OCI-LY3 (cell line): ENCODE data around the gene KLRF2.

Source experiments
- EZH2phosphoT487 ChIP-seq: fragments of 200-600 bp; shearing (Covaris generic); IDR thresholded peaks from 2 replicates; pipeline ENCODE4 v1.6.1; 2018; ENCODE audit warnings: antibody characterized with exemption, mixed run types, low read depth
- TF ChIP-seq, protein P1 (sequence below): fragments of 200-600, 300-600 bp; sonication (generic); IDR thresholded peaks from 2 replicates; pipeline ENCODE4 v1.5.1; 2014; ENCODE audit warnings: antibody characterized with exemption, low read length, low read depth

GRCh38 chr12:9895215-9895971, 14.1 kb downstream of the KLRF2 start:
- TF ChIP-seq, protein P1, sequence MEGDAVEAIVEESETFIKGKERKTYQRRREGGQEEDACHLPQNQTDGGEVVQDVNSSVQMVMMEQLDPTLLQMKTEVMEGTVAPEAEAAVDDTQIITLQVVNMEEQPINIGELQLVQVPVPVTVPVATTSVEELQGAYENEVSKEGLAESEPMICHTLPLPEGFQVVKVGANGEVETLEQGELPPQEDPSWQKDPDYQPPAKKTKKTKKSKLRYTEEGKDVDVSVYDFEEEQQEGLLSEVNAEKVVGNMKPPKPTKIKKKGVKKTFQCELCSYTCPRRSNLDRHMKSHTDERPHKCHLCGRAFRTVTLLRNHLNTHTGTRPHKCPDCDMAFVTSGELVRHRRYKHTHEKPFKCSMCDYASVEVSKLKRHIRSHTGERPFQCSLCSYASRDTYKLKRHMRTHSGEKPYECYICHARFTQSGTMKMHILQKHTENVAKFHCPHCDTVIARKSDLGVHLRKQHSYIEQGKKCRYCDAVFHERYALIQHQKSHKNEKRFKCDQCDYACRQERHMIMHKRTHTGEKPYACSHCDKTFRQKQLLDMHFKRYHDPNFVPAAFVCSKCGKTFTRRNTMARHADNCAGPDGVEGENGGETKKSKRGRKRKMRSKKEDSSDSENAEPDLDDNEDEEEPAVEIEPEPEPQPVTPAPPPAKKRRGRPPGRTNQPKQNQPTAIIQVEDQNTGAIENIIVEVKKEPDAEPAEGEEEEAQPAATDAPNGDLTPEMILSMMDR = no peak
- TF ChIP-seq EZH2phosphoT487 = no peak
